Bronchial epithelial cell (primary cell): ENCODE results near the gene PHF10. TPM values are rescaled to one million over a fixed set of nuclear protein-coding genes. Genes with fewer than 3 reads are reported as not detected.

ENCODE experiments used
- DNase-seq: peaks from one replicate; pipeline ENCODE4 v3.0.0-alpha.2; 2010; ENCODE audit warnings: low read depth
- FAIRE-seq: peaks from 2 replicates; lab custom pipeline; 2011; peaks lifted over from hg19 to GRCh38; lab: Jason Lieb, UNC
- H3K27me3 ChIP-seq: 2 replicates; pipeline ENCODE4 v1.5.1; 2011; ENCODE audit warnings: low read length; ENCODE audit not compliant: control insufficient read depth, insufficient read depth
- H3K36me3 ChIP-seq: 2 replicates; pipeline ENCODE4 v1.5.1; 2011; ENCODE audit warnings: low read length; ENCODE audit not compliant: control insufficient read depth, insufficient read depth
- H3K4me3 ChIP-seq: 2 replicates; pipeline ENCODE4 v1.5.1; 2011; ENCODE audit warnings: mild to moderate bottlenecking, low read depth, low read length, control low read depth
- CTCF ChIP-seq: IDR thresholded peaks from 2 replicates; pipeline ENCODE4 v1.5.1; 2011; ENCODE audit warnings: mild to moderate bottlenecking, moderate library complexity, low read length, control low read depth, inconsistent platforms; ENCODE audit not compliant: insufficient read depth, severe bottlenecking
- total RNA-seq: library from RNA; depleted of rRNA; stranded (reverse); fragments of >200 nt; gene quantifications from 2 replicates; pipeline ENCODE4 v1.2.1, GENCODE V29; 2014

PHF10 gene
- total RNA-seq, 1 donor from 2014 or later = 14.0 TPM

- Histone ChIP-seq H3K4me3 (no peak overlapping the region), H3K27me3 (no peaks in the 10 kb centered on the region), H3K36me3 (peaks cover 1% of the 10 kb centered on the region)
- no peak for DNase-seq
- TF ChIP-seq CTCF = no peak
- no peak for FAIRE-seq
Measured at GRCh38 chr6:169755162-169755561, 30.9 kb upstream of the PHF10 start.

GRCh38 chr6:169752074-169752623 is 27.8 kb upstream of the PHF10 start:
- FAIRE-seq = no peak
- no peak for TF ChIP-seq CTCF
- DNase-seq = no peak
- Histone ChIP-seq H3K4me3 (peak overlapping the region; percentile 91), H3K27me3 (no peaks in the 10 kb centered on the region), H3K36me3 (peaks cover 1% of the 10 kb centered on the region)

- Histone ChIP-seq H3K27me3 (no peaks in the 10 kb centered on the region), H3K36me3 (no peaks in the 10 kb centered on the region), H3K4me3 (peak within 1 kb of the TSS; percentile 91)
- FAIRE-seq = no peak
- DNase-seq = peak; percentile 84
- peak; percentile 33 for TF ChIP-seq CTCF
Measured at GRCh38 chr6:169751242-169752073, 27.2 kb upstream of the PHF10 start, which contains the start of the genes DYNLT2 and ERMARD. Gene DYNLT2, minus strand, starts transcription at chr6:169751572. Its CDS starts 114 bp downstream, at chr6:169751458. Gene ERMARD, plus strand, starts transcription at chr6:169751622. Its CDS starts 36 bp downstream, at chr6:169751658.

- Histone ChIP-seq H3K27me3 (no peaks in the 10 kb centered on the region), H3K36me3 (no peaks in the 10 kb centered on the region), H3K4me3 (no peak overlapping the region)
- no peak for TF ChIP-seq CTCF
- DNase-seq (peak; percentile 42), FAIRE-seq (no peak)
Measured at GRCh38 chr6:169746556-169746955, 22.3 kb upstream of the PHF10 start.

GRCh38 chr6:169745405-169745804 is 21.1 kb upstream of the PHF10 start:
- no peak overlapping the region for H3K4me3 ChIP-seq
- FAIRE-seq = no peak
- no peak for TF ChIP-seq CTCF
- H3K36me3 ChIP-seq = no peaks in the 10 kb centered on the region
- DNase-seq = no peak
- no peaks in the 10 kb centered on the region for H3K27me3 ChIP-seq
